ENCODE results near the gene GRM1.

DNA sequence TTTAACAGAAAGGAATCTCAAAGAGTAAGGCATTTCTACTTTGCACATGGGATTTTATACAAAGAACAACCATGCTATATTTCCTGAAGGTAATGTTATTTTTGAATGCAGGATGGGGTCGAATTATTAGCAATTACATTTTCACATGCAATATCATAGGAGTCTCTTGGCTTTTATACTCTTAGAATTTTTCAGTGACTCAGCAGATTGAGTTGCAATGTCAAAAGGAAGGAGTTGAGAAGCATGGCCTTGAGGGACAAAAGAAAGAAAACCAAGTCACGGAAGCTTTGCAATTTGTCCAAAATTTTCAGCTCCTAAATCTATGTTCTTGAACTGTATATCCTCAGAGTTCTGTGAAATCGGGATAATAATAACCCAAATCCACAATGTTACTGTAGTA, 181.1 kb downstream of the GRM1 start:
- TF ChIP-seq, protein P1, sequence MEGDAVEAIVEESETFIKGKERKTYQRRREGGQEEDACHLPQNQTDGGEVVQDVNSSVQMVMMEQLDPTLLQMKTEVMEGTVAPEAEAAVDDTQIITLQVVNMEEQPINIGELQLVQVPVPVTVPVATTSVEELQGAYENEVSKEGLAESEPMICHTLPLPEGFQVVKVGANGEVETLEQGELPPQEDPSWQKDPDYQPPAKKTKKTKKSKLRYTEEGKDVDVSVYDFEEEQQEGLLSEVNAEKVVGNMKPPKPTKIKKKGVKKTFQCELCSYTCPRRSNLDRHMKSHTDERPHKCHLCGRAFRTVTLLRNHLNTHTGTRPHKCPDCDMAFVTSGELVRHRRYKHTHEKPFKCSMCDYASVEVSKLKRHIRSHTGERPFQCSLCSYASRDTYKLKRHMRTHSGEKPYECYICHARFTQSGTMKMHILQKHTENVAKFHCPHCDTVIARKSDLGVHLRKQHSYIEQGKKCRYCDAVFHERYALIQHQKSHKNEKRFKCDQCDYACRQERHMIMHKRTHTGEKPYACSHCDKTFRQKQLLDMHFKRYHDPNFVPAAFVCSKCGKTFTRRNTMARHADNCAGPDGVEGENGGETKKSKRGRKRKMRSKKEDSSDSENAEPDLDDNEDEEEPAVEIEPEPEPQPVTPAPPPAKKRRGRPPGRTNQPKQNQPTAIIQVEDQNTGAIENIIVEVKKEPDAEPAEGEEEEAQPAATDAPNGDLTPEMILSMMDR (IDR thresholded peaks at IDR 0.05; ENCODE audit: low read depth, low read length, poor library complexity, severe bottlenecking): no peak
- no peak for TF ChIP-seq EZH2phosphoT487 (IDR thresholded peaks at IDR 0.05; ENCODE audit: borderline replicate concordance, low read length)

All from DOHH2 (cell line).